HL-60 (cell line): Measurements from ENCODE around the gene NKD1.

Source experiments
- GABPA ChIP-seq: IDR thresholded peaks from 2 replicates; pipeline ENCODE4 v1.6.1; 2012; ENCODE audit warnings: low read depth
- POLR2AphosphoS5 ChIP-seq: IDR thresholded peaks from 2 replicates; pipeline ENCODE4 v1.6.1; 2012; ENCODE audit warnings: low read depth
- SPI1 ChIP-seq: IDR thresholded peaks from 2 replicates; pipeline ENCODE4 v1.6.1; 2012; ENCODE audit warnings: low read depth, mild to moderate bottlenecking, borderline replicate concordance
- TF ChIP-seq, protein P1 (sequence below): IDR thresholded peaks from one replicate; pipeline ENCODE4 v1.5.1; 2011; ENCODE audit warnings: low read length, control low read depth, inconsistent platforms; ENCODE audit not compliant: insufficient read depth
- TF ChIP-seq, protein P2 (sequence below): IDR thresholded peaks from 2 replicates; pipeline ENCODE4 v1.6.1; 2012; ENCODE audit warnings: low read depth; ENCODE audit not compliant: insufficient replicate concordance

DNA sequence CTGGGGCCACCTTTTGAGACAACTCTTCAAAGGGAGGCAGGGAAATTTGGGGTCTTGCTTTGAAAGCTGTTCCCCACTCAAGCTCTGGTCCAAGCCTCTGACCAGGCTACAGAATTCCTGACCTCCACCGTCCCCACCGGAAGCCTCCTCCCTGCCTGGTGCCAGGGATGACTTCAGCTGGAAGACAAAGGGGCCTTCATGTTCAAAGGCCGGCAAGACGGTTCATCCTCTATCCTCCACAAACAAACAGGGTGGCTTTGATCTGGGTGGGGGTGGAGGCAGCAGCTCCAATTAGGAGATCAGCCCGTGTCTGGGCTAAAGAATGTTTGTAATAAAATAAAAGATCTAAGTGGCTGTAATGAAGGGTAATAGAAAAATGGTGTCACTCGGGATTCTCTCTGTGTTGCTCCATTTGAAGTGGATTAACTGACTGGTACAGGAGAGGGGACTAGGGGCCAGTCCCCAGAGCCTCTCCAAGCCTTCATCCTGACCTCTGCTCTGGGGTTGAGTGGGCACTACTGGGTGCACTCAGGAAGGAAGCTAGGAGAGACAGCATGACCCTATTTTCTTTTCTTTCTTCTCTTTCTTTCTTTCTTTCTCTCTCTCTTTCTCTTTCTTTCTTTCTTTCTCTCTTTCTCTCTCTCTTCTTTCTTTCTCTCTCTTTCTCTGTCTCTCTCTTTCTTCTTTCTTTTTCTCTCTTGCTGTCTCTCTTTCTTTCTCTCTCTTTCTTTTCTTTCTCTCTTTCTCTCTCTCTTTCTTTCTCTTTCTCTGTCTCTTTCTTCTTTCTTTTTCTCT, 27.5 kb upstream of the NKD1 start:
- TF ChIP-seq, protein P1, sequence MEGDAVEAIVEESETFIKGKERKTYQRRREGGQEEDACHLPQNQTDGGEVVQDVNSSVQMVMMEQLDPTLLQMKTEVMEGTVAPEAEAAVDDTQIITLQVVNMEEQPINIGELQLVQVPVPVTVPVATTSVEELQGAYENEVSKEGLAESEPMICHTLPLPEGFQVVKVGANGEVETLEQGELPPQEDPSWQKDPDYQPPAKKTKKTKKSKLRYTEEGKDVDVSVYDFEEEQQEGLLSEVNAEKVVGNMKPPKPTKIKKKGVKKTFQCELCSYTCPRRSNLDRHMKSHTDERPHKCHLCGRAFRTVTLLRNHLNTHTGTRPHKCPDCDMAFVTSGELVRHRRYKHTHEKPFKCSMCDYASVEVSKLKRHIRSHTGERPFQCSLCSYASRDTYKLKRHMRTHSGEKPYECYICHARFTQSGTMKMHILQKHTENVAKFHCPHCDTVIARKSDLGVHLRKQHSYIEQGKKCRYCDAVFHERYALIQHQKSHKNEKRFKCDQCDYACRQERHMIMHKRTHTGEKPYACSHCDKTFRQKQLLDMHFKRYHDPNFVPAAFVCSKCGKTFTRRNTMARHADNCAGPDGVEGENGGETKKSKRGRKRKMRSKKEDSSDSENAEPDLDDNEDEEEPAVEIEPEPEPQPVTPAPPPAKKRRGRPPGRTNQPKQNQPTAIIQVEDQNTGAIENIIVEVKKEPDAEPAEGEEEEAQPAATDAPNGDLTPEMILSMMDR: no peak
- TF ChIP-seq POLR2AphosphoS5 (no peak), GABPA (no peak), SPI1 (no peak)
- TF ChIP-seq, protein P2, sequence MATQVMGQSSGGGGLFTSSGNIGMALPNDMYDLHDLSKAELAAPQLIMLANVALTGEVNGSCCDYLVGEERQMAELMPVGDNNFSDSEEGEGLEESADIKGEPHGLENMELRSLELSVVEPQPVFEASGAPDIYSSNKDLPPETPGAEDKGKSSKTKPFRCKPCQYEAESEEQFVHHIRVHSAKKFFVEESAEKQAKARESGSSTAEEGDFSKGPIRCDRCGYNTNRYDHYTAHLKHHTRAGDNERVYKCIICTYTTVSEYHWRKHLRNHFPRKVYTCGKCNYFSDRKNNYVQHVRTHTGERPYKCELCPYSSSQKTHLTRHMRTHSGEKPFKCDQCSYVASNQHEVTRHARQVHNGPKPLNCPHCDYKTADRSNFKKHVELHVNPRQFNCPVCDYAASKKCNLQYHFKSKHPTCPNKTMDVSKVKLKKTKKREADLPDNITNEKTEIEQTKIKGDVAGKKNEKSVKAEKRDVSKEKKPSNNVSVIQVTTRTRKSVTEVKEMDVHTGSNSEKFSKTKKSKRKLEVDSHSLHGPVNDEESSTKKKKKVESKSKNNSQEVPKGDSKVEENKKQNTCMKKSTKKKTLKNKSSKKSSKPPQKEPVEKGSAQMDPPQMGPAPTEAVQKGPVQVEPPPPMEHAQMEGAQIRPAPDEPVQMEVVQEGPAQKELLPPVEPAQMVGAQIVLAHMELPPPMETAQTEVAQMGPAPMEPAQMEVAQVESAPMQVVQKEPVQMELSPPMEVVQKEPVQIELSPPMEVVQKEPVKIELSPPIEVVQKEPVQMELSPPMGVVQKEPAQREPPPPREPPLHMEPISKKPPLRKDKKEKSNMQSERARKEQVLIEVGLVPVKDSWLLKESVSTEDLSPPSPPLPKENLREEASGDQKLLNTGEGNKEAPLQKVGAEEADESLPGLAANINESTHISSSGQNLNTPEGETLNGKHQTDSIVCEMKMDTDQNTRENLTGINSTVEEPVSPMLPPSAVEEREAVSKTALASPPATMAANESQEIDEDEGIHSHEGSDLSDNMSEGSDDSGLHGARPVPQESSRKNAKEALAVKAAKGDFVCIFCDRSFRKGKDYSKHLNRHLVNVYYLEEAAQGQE: no peak
